Tibial nerve (tissue), 4 donors: ENCODE data around the gene FOXM1.

Experiments
- EP300 ChIP-seq, 2 donors: sonication (generic); formaldehyde crosslinking; IDR thresholded peaks; one replicate each; pipeline ENCODE4 v1.6.1; 2017; ENCODE audit warnings: antibody characterized with exemption in 2 of 2, mild to moderate bottlenecking in 1 of 2
- POLR2A ChIP-seq, 2 donors: fragments of 450-650 bp; IDR thresholded peaks; one replicate each; pipeline ENCODE4 v1.6.1; 2017; ENCODE audit warnings: antibody characterized with exemption in 2 of 2, mild to moderate bottlenecking in 2 of 2, moderate library complexity in 2 of 2
- TF ChIP-seq, protein P1 (sequence below), 5 experiments: fragments of 200-600 bp in 3 of 5; fragments of 450-650 bp in 2 of 5; sonication (generic) in 3 of 5; IDR thresholded peaks; one replicate each; pipeline ENCODE4 v1.5.1; 2016 to 2019; ENCODE audit warnings: antibody characterized with exemption in 5 of 5, mild to moderate bottlenecking in 3 of 5, moderate library complexity in 2 of 5

DNA sequence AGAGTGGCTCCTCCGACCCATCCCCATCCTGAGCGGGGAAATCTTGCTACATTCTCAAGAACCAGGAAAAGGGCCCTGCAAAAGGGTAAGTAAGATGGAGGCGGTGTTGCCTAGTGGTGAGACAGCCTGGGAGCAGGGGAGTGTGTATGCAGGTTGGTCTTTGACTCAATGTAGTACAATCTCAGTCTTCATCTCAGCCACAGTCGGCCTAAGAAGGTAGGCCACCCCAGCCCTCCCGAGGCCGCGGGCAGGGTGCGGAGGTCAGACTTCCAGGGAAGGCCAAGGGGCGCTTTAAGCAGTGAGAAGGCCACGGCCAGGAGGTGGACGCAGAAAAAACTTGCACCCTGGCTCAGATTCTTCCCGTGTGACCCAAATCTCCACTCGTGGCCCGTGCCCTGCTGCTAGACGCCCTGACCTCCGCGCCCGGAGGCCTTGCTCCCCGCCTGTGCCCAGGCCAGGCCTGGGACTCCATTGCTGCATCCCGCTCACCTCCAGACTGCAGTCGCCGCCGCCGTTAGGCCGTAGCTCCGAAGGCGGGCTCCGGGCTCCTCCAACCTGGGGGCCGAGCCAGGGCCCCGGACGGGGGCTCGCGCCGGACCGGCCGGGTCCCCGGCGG is 435 bp downstream of the FOXM1 start:
- TF ChIP-seq POLR2A (IDR thresholded peaks at IDR 0.05) (no peak), EP300 (IDR thresholded peaks at IDR 0.05) (no peak)
- TF ChIP-seq, protein P1, sequence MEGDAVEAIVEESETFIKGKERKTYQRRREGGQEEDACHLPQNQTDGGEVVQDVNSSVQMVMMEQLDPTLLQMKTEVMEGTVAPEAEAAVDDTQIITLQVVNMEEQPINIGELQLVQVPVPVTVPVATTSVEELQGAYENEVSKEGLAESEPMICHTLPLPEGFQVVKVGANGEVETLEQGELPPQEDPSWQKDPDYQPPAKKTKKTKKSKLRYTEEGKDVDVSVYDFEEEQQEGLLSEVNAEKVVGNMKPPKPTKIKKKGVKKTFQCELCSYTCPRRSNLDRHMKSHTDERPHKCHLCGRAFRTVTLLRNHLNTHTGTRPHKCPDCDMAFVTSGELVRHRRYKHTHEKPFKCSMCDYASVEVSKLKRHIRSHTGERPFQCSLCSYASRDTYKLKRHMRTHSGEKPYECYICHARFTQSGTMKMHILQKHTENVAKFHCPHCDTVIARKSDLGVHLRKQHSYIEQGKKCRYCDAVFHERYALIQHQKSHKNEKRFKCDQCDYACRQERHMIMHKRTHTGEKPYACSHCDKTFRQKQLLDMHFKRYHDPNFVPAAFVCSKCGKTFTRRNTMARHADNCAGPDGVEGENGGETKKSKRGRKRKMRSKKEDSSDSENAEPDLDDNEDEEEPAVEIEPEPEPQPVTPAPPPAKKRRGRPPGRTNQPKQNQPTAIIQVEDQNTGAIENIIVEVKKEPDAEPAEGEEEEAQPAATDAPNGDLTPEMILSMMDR (IDR thresholded peaks at IDR 0.05) = no peak
